Measurements from ENCODE around the gene PLEKHJ1. TPM values are rescaled to one million over a fixed set of nuclear protein-coding genes. Genes with fewer than 3 reads are reported as not detected.

Gene PLEKHJ1
- total RNA-seq, 1 experiment from 2014 or later, result 94.8 TPM

- intact Hi-C loops (cut with micrococcal nuclease), result no loop called here
- no peaks in the 10 kb centered on the region for H3K27me3 ChIP-seq (ENCODE audit: low read length)
- no peaks in the 10 kb centered on the region for H4K20me1 ChIP-seq (ENCODE audit: low read length)
- no peak overlapping the region for H2AFZ ChIP-seq (ENCODE audit: low read length)
- no TSS peak for BruUV-seq (replicated peaks)
- DNase-seq (no peak), ATAC-seq (no peak)
- H3K4me3 ChIP-seq (ENCODE audit: low read length), result no peak overlapping the region
- H3K9me2 ChIP-seq (replicated peaks; ENCODE audit: low read length), result no peaks in the 10 kb centered on the region
- ChIA-PET POLR2A (ENCODE audit: unreplicated experiment) (no interaction called here), CTCF (no interaction called here)
- no peak overlapping the region for H3K27ac ChIP-seq (ENCODE audit: low read length)
- H3K9me3 ChIP-seq (ENCODE audit: low read length), result no peaks in the 10 kb centered on the region
- H3F3A ChIP-seq (ENCODE audit: low read length, unreplicated experiment), result no peaks in the 10 kb centered on the region
- no peak overlapping the region for H3K4me2 ChIP-seq (ENCODE audit: low read length)
- TF ChIP-seq EZH2phosphoT487 (IDR thresholded peaks at IDR 0.05; ENCODE audit: borderline replicate concordance, low read length) (no peak), EZH2 (IDR thresholded peaks at IDR 0.05; ENCODE audit: low read length, unreplicated experiment) (no peak)
- H3K79me2 ChIP-seq (ENCODE audit: low read length), result peaks cover 55% of the 10 kb centered on the region
- no peaks in the 10 kb centered on the region for H3K4me1 ChIP-seq (ENCODE audit: insufficient read depth, low read length)
- no peak overlapping the region for H3K9ac ChIP-seq (ENCODE audit: low read length)
- H3K36me3 ChIP-seq (ENCODE audit: low read depth, low read length), result peaks cover 2% of the 10 kb centered on the region; the same call in 1 of the 2 replicates
Observed at GRCh38 chr19:2185734-2186070, 50.4 kb downstream of the PLEKHJ1 start.

GRCh38 chr19:2184422-2184975 is 51.6 kb downstream of the PLEKHJ1 start:
- ChIA-PET POLR2A (ENCODE audit: unreplicated experiment) (no interaction called here), CTCF (no interaction called here)
- no peak overlapping the region for H3K4me2 ChIP-seq (ENCODE audit: low read length)
- peaks cover 66% of the 10 kb centered on the region for H3K79me2 ChIP-seq (ENCODE audit: low read length)
- H3K4me1 ChIP-seq (ENCODE audit: insufficient read depth, low read length), result no peaks in the 10 kb centered on the region
- no peaks in the 10 kb centered on the region for H3K27me3 ChIP-seq (ENCODE audit: low read length)
- ATAC-seq, result no peak
- no peaks in the 10 kb centered on the region for H3K9me3 ChIP-seq (ENCODE audit: low read length)
- DNase-seq, result no peak
- H2AFZ ChIP-seq (ENCODE audit: low read length), result no peak overlapping the region
- H3K9me2 ChIP-seq (replicated peaks; ENCODE audit: low read length), result no peaks in the 10 kb centered on the region
- no peak overlapping the region for H3K4me3 ChIP-seq (ENCODE audit: low read length)
- peaks cover 7% of the 10 kb centered on the region; the same call in 1 of the 2 replicates for H4K20me1 ChIP-seq (ENCODE audit: low read length)
- BruUV-seq (replicated peaks), result no TSS peak
- peaks cover 2% of the 10 kb centered on the region; the same call in 1 of the 2 replicates for H3K36me3 ChIP-seq (ENCODE audit: low read depth, low read length)
- no peak for TF ChIP-seq EZH2phosphoT487 (IDR thresholded peaks at IDR 0.05; ENCODE audit: borderline replicate concordance, low read length)
- H3K9ac ChIP-seq (ENCODE audit: low read length), result no peak overlapping the region
- intact Hi-C loops (cut with micrococcal nuclease), result no loop called here
- H3K27ac ChIP-seq (ENCODE audit: low read length), result no peak overlapping the region
- no peaks in the 10 kb centered on the region for H3F3A ChIP-seq (ENCODE audit: low read length, unreplicated experiment)

Small RNA genes within 50 kb of the gene (microRNA-seq; reads per million reads assigned to microRNA genes)
- gene MIR1227 (ENCODE audit: unreplicated experiment) (3.5 reads per million, percentile 12 among the genes with 10 or more reads in this experiment), gene MIR4321 (ENCODE audit: unreplicated experiment) (not detected)

Other genes with a start within 250 kb of the PLEKHJ1 start
- 72.0 and 94.0 TPM in 2 replicates for gene BTBD2, start 220.6 kb downstream of the PLEKHJ1 start, total RNA-seq (2014; rRNA removed)
- 95.4 and 96.8 TPM in 2 replicates for gene MKNK2, start 185.1 kb downstream of the PLEKHJ1 start, total RNA-seq (2014; rRNA removed)
- 15.1 and 24.8 TPM in 2 replicates for gene MOB3A, start 140.0 kb downstream of the PLEKHJ1 start, total RNA-seq (2014; rRNA removed)
- gene IZUMO4, start 139.4 kb downstream of the PLEKHJ1 start, total RNA-seq (2014; rRNA removed), result 1.0 and 3.6 TPM in 2 replicates
- 103 and 142 TPM in 2 replicates for gene AP3D1, start 84.8 kb downstream of the PLEKHJ1 start, total RNA-seq (2014; rRNA removed)
- gene DOT1L, start 72.4 kb downstream of the PLEKHJ1 start, total RNA-seq (2014; rRNA removed), result 11.4 and 19.7 TPM in 2 replicates
- gene SF3A2, start 495 bp upstream of the PLEKHJ1 start, total RNA-seq (2014; rRNA removed), result 33.8 and 55.5 TPM in 2 replicates
- gene AMH, start 13.0 kb upstream of the PLEKHJ1 start, total RNA-seq (2014; rRNA removed), result 6.0 and 7.7 TPM in 2 replicates
- gene JSRP1, start 20.1 kb upstream of the PLEKHJ1 start, total RNA-seq (2014; rRNA removed), result not detected in 2 replicates
- not detected in 2 replicates for gene PEAK3, start 45.8 kb upstream of the PLEKHJ1 start, total RNA-seq (2014; rRNA removed)
- 0.58 TPM in 1 of 2 replicates, not detected in the other for gene LINGO3, start 71.8 kb upstream of the PLEKHJ1 start, total RNA-seq (2014; rRNA removed)
- 204 and 282 TPM in 2 replicates for gene LSM7, start 92.3 kb upstream of the PLEKHJ1 start, total RNA-seq (2014; rRNA removed)
- 28.6 and 32.2 TPM in 2 replicates for gene SPPL2B, start 92.4 kb upstream of the PLEKHJ1 start, total RNA-seq (2014; rRNA removed)
- gene TMPRSS9, start 123.9 kb upstream of the PLEKHJ1 start, total RNA-seq (2014; rRNA removed), result 0.17 TPM in 1 of 2 replicates, not detected in the other
- 129 and 131 TPM in 2 replicates for gene TIMM13, start 191.3 kb upstream of the PLEKHJ1 start, total RNA-seq (2014; rRNA removed)
- 220 and 327 TPM in 2 replicates for gene LMNB2, start 220.6 kb upstream of the PLEKHJ1 start, total RNA-seq (2014; rRNA removed)
- 137 and 154 TPM in 2 replicates for gene GADD45B, start 239.8 kb upstream of the PLEKHJ1 start, total RNA-seq (2014; rRNA removed)